Kidney (tissue), 14 donors: ENCODE measurements around the gene BTBD8. TPM values are rescaled to one million over a fixed set of nuclear protein-coding genes. Genes with fewer than 3 reads are reported as not detected.

Experiments used
- DNase-seq, 5 donors: peaks; one replicate each; pipeline ENCODE4 v3.0.0-alpha.2; 2013 to 2020
- FAIRE-seq: peaks from 2 replicates; lab custom pipeline; 2012; peaks lifted over from hg19 to GRCh38; lab: Jason Lieb, UNC
- H3K27ac ChIP-seq, 2 donors: one replicate each; pipeline ENCODE4 v1.7.0; 2013; ENCODE audit warnings: low read depth in 2 of 2, low read length in 2 of 2, inconsistent platforms in 1 of 2
- H3K27me3 ChIP-seq: one replicate; pipeline ENCODE4 v1.7.1; 2013; ENCODE audit warnings: low read length, inconsistent platforms; ENCODE audit not compliant: control insufficient read depth, insufficient read depth
- H3K36me3 ChIP-seq, 3 donors: one replicate each; pipeline versions ENCODE4 v1.7.0 to v1.7.1; 2013; ENCODE audit warnings: low read length in 3 of 3, control low read depth in 1 of 3, inconsistent platforms in 1 of 3; ENCODE audit not compliant: insufficient read depth in 3 of 3, control insufficient read depth in 2 of 3
- H3K4me1 ChIP-seq, 3 donors: one replicate each; pipeline versions ENCODE4 v1.7.0 to v1.7.1; 2013; ENCODE audit warnings: low read length in 3 of 3, inconsistent platforms in 1 of 3, low read depth in 1 of 3; ENCODE audit not compliant: control insufficient read depth in 2 of 3, insufficient read depth in 2 of 3
- H3K4me3 ChIP-seq, 3 donors: one replicate each; pipeline versions ENCODE4 v1.7.0 to v1.8.1; 2013; ENCODE audit warnings: low read length in 3 of 3, control low read depth in 1 of 3, inconsistent platforms in 1 of 3
- H3K9ac ChIP-seq, 3 donors: one replicate each; pipeline versions ENCODE4 v1.7.0 to v1.7.1; 2013; ENCODE audit warnings: low read length in 3 of 3, control low read depth in 1 of 3, inconsistent platforms in 1 of 3
- H3K9me3 ChIP-seq, 3 donors: one replicate each; pipeline versions ENCODE4 v1.7.0 to v1.7.1; 2013; ENCODE audit warnings: low read length in 3 of 3, control low read depth in 1 of 3, inconsistent platforms in 1 of 3; ENCODE audit not compliant: control insufficient read depth in 2 of 3, insufficient read depth in 1 of 3
- CTCF ChIP-seq: IDR thresholded peaks from 3 replicates; pipeline ENCODE4 v1.5.1; 2012; ENCODE audit warnings: mild to moderate bottlenecking, moderate library complexity, borderline replicate concordance; ENCODE audit not compliant: insufficient read depth; ENCODE audit errors: extremely low read depth
- intact Hi-C: fragments of 100-400 bp; cut with DNase I; formaldehyde crosslinking; loops from one replicate; pipeline ENCODE4 v1.11.1; 2022
- polyA plus RNA-seq: library from polyadenylated mRNA; stranded (reverse); fragments of 350-450 nt; fragmentation: Illumina TruSeq; extraction: RNeasy Lipid Tissue Mini Kit (QIAGEN cat#74804); gene quantifications from one replicate; pipeline ENCODE4 v1.2.3, GENCODE V29; 2014; ENCODE audit warnings: low read depth, low replicate concordance; ENCODE audit not compliant: insufficient read depth
- total RNA-seq: library from RNA; stranded (reverse); fragmentation: NEBNext Ultra II Directional; extraction: Animal tissue kit (Norgen Biotek cat#: 25700); gene quantifications from one replicate; pipeline ENCODE4 v1.2.1, GENCODE V29; 2021
- donor health status: control.
- donor health status: control.
- donor health status: control.
- donor health status: control.
- donor health status: control.
- donor health status: DM: yes; HTN: yes; CAD: no.
- donor health status: Normal renal cell carcinoma (clear cell type).

The BTBD8 gene
- total and polyA plus RNA-seq, 2 donors from 2014 or later: 0.99 to 5.8 TPM

DNA sequence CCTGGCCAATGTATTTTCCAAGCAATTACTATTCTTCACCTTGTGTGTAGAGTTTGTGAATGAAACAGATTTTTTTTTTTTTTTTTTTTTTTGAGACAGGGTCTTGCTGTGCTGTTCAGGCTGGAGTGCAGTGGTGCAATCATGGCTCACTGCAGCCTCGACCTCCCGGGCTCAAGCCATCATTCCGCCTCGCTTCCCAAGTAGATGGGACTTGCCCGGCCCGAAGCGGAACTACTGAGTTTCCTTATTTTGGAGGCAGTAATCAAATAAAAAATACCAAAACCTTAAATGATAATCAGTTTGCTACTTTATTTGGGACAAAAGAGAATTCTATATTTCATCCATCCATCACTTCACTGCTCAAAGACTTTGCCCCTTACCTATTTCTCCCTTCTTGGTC lies 704 bp upstream of the BTBD8 start:
- H3K4me1 ChIP-seq: no peaks in the 10 kb centered on the region
- intact Hi-C loops: no loop called here
- TF ChIP-seq CTCF: no peak
- H3K36me3 ChIP-seq: no peaks in the 10 kb centered on the region
- H3K9me3 ChIP-seq: no peaks in the 10 kb centered on the region
- H3K27ac ChIP-seq: no peak overlapping the region
- peak overlapping the region in 1 of 3 donors; percentile 97 for H3K4me3 ChIP-seq
- H3K9ac ChIP-seq: no peak overlapping the region
- no peak for FAIRE-seq
- DNase-seq: no peak
- no peaks in the 10 kb centered on the region for H3K27me3 ChIP-seq

DNA sequence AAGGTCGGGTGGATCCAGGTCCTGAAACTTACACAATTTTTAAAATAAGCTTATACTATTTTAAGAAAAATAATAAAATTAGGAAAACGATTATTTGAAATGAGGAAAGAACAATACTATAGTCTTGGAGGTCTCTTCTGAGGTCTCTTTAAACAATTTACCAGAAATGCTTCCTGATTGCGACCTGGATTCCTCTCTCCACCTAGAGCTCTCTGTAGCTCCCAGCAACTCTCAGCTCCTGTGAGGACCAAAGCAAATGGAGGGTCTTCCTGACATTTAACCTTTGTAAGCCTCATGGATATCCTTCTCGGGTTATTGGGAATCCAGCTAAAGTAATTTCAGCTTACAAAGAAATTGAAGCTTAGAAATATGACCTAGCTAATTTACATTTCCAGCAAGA lies 886 bp downstream of the BTBD8 start:
- no peaks in the 10 kb centered on the region for H3K36me3 ChIP-seq
- no peak for TF ChIP-seq CTCF
- peak overlapping the region in 2 of 3 donors; percentile 31 to 91 for H3K9ac ChIP-seq
- intact Hi-C loops: no loop called here
- H3K27me3 ChIP-seq: no peaks in the 10 kb centered on the region
- H3K27ac ChIP-seq: no peak overlapping the region
- DNase-seq (no peak), FAIRE-seq (no peak)
- H3K9me3 ChIP-seq: peaks cover 0 to 11% (median 0%) of the 10 kb centered on the region in 3 donors
- peak overlapping the region; percentile 60 to 97 (median 72) for H3K4me3 ChIP-seq
- no peaks in the 10 kb centered on the region for H3K4me1 ChIP-seq

DNA sequence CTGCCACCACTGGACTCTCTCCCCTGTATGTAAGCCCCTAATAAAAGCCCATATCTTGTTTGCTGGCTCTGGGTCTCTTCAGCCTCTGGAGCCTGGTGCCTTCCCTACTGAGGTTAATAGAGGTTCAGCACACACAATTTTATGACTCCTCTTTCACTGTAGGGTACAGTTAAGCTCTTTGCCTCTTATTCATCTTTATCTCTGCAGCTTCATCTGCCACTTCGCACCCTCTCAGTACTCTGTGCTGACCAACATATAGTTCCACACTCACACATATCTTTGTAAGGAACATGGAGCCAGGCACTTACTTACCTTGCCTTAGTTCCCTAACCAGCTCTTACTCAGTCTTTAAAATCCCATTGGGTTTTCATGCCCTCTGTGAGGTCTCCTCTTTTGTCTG lies 4.5 kb downstream of the BTBD8 start:
- Histone ChIP-seq H3K9me3 (peaks cover 0 to 15% (median 0%) of the 10 kb centered on the region in 3 donors), H3K9ac (no peak overlapping the region), H3K36me3 (no peaks in the 10 kb centered on the region), H3K27me3 (no peaks in the 10 kb centered on the region), H3K4me1 (no peaks in the 10 kb centered on the region), H3K27ac (no peak overlapping the region), H3K4me3 (no peak overlapping the region)
- FAIRE-seq (no peak), DNase-seq (no peak)
- intact Hi-C loops: no loop called here
- no peak for TF ChIP-seq CTCF

GRCh38 chr1:92085727-92086126 lies 5.6 kb downstream of the BTBD8 start:
- H3K4me3 ChIP-seq: no peak overlapping the region
- H3K36me3 ChIP-seq: no peaks in the 10 kb centered on the region
- H3K9ac ChIP-seq: no peak overlapping the region
- DNase-seq (peak in 1 of 5 donors; percentile 1), FAIRE-seq (no peak)
- peaks cover 0 to 15% (median 0%) of the 10 kb centered on the region in 3 donors for H3K9me3 ChIP-seq
- H3K27ac ChIP-seq: no peak overlapping the region
- no peak for TF ChIP-seq CTCF
- H3K4me1 ChIP-seq: no peaks in the 10 kb centered on the region
- no peaks in the 10 kb centered on the region for H3K27me3 ChIP-seq
- intact Hi-C loops: no loop called here
